Colonic mucosa (tissue), 4 donors: ENCODE results near the gene AP1S3. TPM values are rescaled to one million over a fixed set of nuclear protein-coding genes. Genes with fewer than 3 reads are reported as not detected.

Experiments used
- DNase-seq: peaks from one replicate; pipeline ENCODE4 v3.0.0-alpha.2; 2020
- H3K27ac ChIP-seq: fragments of 200-600 bp; one replicate; pipeline ENCODE4 v1.8.0; 2021
- H3K27me3 ChIP-seq: fragments of 200-600 bp; one replicate; pipeline ENCODE4 v1.8.0; 2021
- H3K36me3 ChIP-seq: fragments of 200-600 bp; one replicate; pipeline ENCODE4 v1.8.0; 2021
- H3K4me1 ChIP-seq: fragments of 200-600 bp; one replicate; pipeline ENCODE4 v1.8.0; 2021; ENCODE audit warnings: mild to moderate bottlenecking
- H3K4me3 ChIP-seq: fragments of 200-600 bp; one replicate; pipeline ENCODE4 v1.8.0; 2021
- H3K9ac ChIP-seq, 2 donors: one replicate each; pipeline ENCODE4 v1.7.0; 2013; ENCODE audit warnings: control low read depth in 2 of 2, low read depth in 2 of 2, low read length in 2 of 2
- H3K9me3 ChIP-seq: fragments of 200-600 bp; one replicate; pipeline ENCODE4 v1.8.0; 2021
- intact Hi-C: fragments of 100-400 bp; cut with DNase I; formaldehyde crosslinking; loops from one replicate; pipeline ENCODE4 v1.14.1; 2022
- total RNA-seq, 2 donors: library from RNA; stranded (reverse); fragmentation: NEBNext Ultra II Directional in 1 of 2; extraction: Animal tissue kit (Norgen Biotek cat#: 25700) in 1 of 2; gene quantifications; one replicate each; pipeline ENCODE4 v1.2.1, GENCODE V29; 2021
- TF ChIP-seq, protein P1 (sequence below): fragments of 200-600 bp; IDR thresholded peaks from one replicate; pipeline ENCODE4 v1.8.0; 2022; ENCODE audit warnings: antibody characterized with exemption, mild to moderate bottlenecking
- donor health status: healthy.
- donor health status: DM: no; HTN: no; CAD: no.
- donor health status: DM: no; HTN: no; CAD: no.

Gene AP1S3
- total RNA-seq, 2 donors from 2014 or later: 8.8 to 12.0 TPM

DNA sequence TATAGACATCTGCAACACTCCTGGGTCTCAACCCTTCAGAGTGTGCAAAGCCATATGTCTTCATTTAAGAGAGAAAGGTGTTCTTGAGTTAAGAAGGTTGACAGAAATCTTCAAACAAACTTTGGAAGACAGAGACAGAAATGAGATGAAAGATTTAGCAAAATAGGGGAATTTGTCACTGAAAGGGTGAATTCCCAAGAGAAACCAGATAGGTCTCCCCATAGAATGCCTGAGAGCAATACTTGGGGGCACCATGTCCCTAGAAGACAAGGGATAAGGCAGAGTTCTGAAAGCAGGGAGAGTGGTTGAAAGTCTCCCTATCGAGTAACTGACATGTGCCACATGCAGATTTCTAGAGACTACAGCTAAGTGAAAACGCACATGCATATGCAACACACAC, 50.0 kb downstream of the AP1S3 start:
- no peak for DNase-seq
- H3K27ac ChIP-seq: no peak overlapping the region
- no peak overlapping the region for H3K9ac ChIP-seq
- TF ChIP-seq, protein P1, sequence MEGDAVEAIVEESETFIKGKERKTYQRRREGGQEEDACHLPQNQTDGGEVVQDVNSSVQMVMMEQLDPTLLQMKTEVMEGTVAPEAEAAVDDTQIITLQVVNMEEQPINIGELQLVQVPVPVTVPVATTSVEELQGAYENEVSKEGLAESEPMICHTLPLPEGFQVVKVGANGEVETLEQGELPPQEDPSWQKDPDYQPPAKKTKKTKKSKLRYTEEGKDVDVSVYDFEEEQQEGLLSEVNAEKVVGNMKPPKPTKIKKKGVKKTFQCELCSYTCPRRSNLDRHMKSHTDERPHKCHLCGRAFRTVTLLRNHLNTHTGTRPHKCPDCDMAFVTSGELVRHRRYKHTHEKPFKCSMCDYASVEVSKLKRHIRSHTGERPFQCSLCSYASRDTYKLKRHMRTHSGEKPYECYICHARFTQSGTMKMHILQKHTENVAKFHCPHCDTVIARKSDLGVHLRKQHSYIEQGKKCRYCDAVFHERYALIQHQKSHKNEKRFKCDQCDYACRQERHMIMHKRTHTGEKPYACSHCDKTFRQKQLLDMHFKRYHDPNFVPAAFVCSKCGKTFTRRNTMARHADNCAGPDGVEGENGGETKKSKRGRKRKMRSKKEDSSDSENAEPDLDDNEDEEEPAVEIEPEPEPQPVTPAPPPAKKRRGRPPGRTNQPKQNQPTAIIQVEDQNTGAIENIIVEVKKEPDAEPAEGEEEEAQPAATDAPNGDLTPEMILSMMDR: no peak
- intact Hi-C loops: no loop called here
- no peaks in the 10 kb centered on the region for H3K27me3 ChIP-seq
- H3K36me3 ChIP-seq: no peaks in the 10 kb centered on the region
- no peak overlapping the region for H3K4me3 ChIP-seq
- no peaks in the 10 kb centered on the region for H3K9me3 ChIP-seq
- H3K4me1 ChIP-seq: no peaks in the 10 kb centered on the region

DNA sequence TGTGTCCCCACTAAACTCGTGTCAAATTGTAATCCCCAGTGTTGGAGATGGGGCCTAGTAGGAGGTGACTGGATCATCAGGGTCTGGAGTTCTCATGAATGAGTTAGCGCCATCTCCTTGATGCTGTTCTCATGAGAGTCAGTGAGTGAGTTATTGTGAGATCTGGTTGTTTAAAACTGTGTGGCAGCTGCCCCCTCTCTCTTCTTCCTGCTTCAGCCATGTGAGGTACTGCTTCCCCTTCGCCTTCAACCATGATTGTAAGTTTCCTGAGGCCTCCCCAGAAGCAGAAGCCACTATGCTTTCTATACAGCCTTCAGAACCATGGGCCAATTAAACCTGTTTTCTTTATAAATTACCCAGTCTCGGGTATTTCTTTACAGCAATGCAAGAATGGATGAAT, 50.4 kb downstream of the AP1S3 start:
- no peak overlapping the region for H3K27ac ChIP-seq

DNA sequence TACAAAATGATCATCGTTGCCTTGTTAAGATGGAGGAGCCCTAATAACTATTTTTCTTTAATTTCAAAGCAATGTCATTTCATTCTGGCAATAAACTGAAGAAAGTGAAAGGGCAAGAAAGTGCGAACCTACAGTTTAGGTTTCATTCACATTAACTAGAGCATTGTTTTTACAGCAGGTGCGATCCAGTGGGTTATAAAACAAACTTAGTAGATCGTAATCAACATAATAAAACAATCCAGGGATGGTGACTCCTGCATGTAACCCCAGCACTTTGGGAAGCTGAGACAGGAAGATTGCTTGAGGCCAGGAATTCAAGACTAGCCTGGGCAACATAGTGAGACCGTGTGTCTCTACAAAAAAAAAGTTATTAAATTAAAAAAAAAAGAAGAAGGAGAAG, 51.1 kb downstream of the AP1S3 start:
- Histone ChIP-seq H3K4me1 (no peaks in the 10 kb centered on the region), H3K9ac (no peak overlapping the region), H3K9me3 (no peaks in the 10 kb centered on the region), H3K4me3 (no peak overlapping the region), H3K36me3 (no peaks in the 10 kb centered on the region), H3K27ac (no peak overlapping the region), H3K27me3 (no peaks in the 10 kb centered on the region)
- TF ChIP-seq, protein P1: no peak
- intact Hi-C loops: no loop called here
- DNase-seq: peak; percentile 22

More for the DNA sequence above, 50.4 kb downstream of the AP1S3 start:
- Histone ChIP-seq H3K27me3 (no peaks in the 10 kb centered on the region), H3K9me3 (no peaks in the 10 kb centered on the region), H3K36me3 (no peaks in the 10 kb centered on the region), H3K9ac (no peak overlapping the region), H3K4me3 (no peak overlapping the region), H3K4me1 (no peaks in the 10 kb centered on the region)
- DNase-seq: no peak
- intact Hi-C loops: no loop called here
- TF ChIP-seq, protein P1: no peak

DNA sequence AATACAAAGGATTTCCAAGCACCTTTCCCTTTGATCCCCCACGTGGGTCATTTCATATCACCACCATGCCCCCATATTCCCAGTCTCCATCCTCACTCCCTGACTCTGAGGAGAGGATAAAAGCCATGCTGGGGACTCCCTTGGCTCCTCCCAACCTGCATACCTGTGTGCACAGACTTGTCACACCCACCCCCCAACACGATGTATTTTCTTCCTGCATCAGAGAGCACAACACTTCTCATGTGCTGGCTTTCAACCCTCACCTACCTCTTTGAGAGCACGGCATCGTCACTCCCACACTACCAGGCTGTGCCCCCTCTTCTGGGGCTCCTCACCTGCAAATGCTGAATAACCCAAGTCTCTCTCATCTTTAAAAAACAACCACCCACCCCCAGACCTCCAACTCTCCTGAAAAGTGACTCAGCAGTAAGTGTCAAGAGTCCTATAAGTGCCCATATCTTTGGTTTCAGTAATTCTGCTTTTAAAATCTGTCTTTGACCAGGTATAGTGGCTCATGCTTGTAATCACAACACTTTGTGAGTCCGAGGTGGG, 53.1 kb downstream of the AP1S3 start:
- TF ChIP-seq, protein P1: no peak
- Histone ChIP-seq H3K4me1 (no peaks in the 10 kb centered on the region), H3K9me3 (no peaks in the 10 kb centered on the region), H3K36me3 (no peaks in the 10 kb centered on the region), H3K27me3 (no peaks in the 10 kb centered on the region), H3K9ac (no peak overlapping the region), H3K4me3 (no peak overlapping the region), H3K27ac (no peak overlapping the region)
- intact Hi-C loops: no loop called here
- DNase-seq: no peak

DNA sequence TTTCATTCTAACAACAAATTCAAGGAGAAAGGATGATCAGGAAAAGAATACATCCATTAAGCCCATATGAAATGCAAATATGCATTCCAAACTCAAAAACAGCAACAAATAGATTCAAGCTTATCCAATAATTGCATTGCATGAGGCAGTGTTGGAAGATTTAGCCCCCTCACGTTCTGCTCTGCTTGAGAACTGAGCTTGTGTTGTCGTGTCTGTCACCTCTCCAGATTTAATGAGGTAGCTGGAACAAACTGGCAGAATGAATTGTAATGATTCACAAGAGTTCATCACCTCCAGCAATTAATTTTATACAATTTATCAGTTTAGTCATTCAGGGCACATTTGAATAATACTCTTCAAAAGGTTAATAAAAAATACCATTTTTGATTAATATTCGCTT, 54.8 kb downstream of the AP1S3 start:
- Histone ChIP-seq H3K9me3 (no peaks in the 10 kb centered on the region), H3K36me3 (no peaks in the 10 kb centered on the region), H3K9ac (no peak overlapping the region), H3K4me1 (no peaks in the 10 kb centered on the region), H3K27me3 (no peaks in the 10 kb centered on the region), H3K27ac (no peak overlapping the region), H3K4me3 (no peak overlapping the region)
- no peak for DNase-seq
- intact Hi-C loops: no loop called here
- TF ChIP-seq, protein P1: no peak
